GM21381 (cell line): ENCODE data around the gene MINK1.

ENCODE experiments used
- ATAC-seq: cut with Tn5 transposase; IDR thresholded peaks from one replicate; pipeline ENCODE4 v1.9.1; 2021; ENCODE audit warnings: mild to moderate bottlenecking, moderate library complexity; ENCODE audit not compliant: unreplicated experiment

MINK1 gene

DNA sequence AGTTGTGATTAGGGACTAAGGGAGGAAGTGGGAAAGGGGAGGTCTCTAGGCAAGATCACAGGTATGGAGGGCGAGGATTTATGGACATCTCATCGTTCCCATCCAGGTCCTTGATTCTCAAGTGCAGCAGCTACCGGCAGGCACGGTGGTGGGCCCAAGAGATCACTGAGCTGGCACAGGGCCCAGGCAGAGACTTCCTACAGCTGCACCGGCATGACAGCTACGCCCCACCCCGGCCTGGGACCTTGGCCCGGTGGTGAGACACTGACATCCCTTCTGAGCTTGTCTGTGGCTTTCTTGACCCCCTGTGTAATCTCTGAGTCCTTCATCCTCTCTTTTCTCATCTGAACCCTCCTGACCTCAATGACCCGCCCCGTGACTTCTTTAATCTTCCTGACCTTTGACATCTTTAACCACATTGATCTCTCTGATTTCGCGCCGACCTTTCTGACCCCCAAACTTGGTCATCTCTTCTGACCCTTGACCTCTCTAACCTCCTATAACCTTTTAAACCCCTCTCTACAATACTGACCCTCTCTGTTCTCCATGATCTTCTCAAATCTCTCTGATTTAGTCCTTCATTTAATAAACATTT lies 22.3 kb upstream of the MINK1 start:
- ATAC-seq, result no peak

- no peak for ATAC-seq
Measured at GRCh38 chr17:4811471-4811870, 21.7 kb upstream of the MINK1 start.

DNA sequence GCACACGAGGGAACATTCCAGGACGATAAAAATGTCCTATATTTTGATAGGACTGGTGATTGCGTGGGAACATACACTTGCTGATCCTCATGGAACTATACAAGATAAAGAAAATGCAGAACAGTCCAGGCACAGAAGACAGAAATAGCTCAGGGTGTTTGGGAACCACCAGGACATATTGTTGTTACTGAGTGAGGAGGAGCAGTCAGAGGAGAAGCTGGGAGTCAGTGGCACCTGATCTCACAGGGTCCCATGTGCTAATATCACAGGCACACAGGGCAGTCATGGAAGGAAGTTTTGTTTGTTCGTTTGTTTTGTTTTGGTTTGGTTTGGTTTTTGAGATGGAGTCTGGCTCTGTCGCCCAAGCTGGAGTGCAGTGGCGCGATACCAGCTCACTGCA lies 20.4 kb upstream of the MINK1 start:
- ATAC-seq, result no peak

DNA sequence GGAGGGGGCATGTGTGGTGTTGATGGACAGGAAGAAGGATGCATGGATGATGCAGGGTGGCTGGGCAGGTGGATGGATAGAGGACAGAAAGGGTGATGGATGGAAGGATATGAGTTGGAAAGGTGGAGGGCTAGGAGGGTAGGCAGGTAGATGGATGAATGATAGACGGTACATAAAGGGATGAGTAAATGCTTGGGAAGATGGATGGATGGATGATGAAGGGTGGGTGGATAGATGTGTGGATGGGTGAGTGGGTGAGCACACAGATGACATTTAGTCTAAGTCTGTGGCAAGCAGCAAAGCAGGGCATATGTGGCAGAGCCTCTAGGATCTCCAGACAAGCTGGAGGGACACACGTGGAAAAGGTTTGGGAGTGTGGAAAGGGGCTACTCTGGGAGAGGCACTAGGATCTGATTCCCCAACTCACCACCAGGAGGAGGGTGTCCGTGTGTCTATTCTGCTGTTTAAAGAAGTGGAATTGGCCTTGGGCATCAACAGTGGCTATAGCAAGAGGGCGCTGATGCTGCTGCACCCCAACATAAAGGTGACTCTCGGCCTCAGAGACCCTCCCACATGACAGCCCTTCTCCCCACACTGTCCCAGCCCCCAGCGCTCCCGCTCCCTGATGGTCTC lies 18.0 kb upstream of the MINK1 start:
- ATAC-seq, result no peak

DNA sequence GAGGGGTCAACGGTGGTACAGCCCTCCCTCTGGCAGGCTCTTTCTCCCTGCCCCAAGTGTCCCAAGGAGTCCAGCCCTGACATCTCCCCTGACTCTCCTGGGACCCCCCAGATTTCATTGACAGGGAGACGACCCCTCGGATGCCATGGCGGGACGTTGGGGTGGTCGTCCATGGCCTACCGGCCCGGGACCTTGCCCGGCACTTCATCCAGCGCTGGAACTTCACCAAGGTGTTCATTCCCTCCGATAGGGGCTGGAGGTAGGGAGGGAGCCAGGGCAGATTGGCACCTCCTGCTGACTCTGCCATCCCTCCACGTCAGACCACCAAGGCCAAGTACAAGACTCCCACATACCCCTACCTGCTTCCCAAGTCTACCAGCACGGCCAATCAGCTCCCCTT lies 16.3 kb upstream of the MINK1 start:
- no peak for ATAC-seq

GRCh38 chr17:4818276-4818675 lies 14.9 kb upstream of the MINK1 start:
- no peak for ATAC-seq

- ATAC-seq, result no peak
Measured at GRCh38 chr17:4822835-4823234, 10.3 kb upstream of the MINK1 start.

GRCh38 chr17:4823373-4824089 lies 9.6 kb upstream of the MINK1 start:
- no peak for ATAC-seq

GRCh38 chr17:4827399-4827798 lies 5.7 kb upstream of the MINK1 start:
- ATAC-seq, result no peak

DNA sequence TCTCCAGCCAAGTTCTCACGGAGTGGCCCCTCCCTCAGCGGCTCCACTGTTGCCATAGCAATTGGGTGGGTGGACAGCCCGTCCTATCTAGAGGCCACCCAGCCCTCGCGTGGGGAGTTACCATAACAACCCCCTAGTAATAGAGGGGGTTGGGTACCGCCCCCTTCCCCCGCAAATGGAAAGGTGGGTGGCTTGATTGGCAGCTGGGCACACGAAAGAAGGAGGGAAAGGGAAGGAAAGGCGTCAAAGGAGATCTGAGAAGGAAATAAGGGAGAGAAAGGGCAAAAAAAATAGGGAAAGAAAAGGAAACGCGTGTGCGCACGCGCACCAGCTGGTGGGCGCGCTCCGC lies 337 bp upstream of the MINK1 start:
- peak; percentile 13 for ATAC-seq

GRCh38 chr17:4833941-4834680 lies 971 bp downstream of the MINK1 start:
- ATAC-seq, result no peak

- no peak for ATAC-seq
Measured at GRCh38 chr17:4834681-4835020, 1.5 kb downstream of the MINK1 start.

DNA sequence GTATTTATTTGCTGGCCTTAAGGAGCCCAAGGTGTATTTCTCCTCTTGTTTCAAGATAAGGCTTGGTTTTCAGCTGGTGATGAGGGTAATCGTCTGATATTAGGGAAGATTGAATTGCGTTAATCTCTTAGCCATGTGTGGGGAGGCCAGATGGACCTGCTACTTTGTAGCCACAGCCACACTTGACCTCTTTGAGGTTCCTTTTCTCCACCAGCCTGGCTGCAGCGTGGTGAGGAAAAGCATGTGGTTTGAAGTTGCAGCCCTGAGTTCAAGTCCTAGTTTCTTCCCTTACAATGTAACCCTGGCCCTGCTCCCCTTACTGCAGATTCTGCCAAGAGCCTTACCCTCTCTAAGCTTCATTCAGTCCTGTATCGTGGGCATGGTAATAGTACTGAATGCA lies 3.1 kb downstream of the MINK1 start:
- no peak for ATAC-seq

DNA sequence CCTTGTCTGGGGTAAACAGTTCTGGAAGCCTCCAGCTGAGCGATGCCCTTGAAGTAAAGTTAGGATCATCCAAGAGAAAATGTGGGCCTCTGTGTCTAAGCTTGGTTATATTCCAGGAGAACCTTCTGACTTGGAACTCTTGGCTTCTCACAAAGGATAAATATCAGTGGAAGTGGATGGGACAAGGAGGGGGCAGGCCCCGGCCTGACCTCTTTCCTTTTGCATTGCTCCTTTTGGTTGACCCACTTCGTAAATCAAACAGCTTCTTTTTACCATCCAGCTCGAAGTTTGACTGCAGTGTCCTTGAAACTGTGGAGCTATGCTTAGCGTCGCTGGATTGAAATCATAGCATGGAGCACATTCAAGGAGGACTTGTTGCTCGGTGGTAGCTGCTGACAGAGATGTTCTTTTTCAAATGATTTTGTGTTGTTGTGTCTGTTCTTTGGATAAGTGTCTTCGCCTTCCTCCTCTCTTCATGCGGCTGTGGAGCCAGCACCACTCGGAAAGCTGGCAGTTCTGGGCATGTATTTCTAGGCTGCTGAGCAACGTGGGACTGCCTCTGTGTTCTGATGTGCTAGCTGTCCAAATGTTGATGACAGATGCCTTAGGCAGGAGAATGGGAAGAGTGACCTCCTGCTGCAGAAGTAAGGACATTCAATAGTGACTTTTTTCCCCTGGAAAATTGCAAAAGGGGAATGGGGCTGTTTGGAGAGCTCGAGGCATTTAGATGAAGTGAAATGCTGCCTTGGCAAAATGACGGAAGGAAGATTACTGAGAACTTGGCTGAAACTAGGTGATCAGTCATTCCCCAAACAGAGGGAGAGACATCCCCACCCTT lies 4.5 kb downstream of the MINK1 start:
- ATAC-seq, result no peak

DNA sequence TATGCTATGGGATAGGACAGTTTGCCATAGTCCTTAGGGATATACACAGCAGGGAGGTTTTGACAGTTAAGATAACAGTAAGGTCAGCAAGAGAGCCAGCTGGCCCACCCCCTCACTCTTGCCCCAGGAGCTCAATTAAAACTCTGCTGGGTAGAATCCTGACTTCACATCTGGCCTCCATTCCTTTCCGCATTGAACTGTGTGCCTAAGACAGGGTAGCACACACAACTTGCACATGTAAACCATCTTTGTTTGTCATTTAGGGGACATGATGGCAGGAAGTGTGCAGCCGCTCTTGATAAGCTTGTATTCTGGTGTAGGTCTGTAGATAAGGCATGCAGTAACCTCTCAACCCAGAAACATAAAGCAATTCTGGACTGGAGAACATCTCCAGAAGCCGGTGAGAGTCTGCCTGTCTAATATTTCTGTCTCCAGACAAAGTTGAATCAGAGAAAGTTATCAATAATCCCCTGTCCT lies 5.2 kb downstream of the MINK1 start:
- no peak for ATAC-seq

GRCh38 chr17:4839221-4839620 lies 6.1 kb downstream of the MINK1 start:
- ATAC-seq, result no peak

- ATAC-seq, result no peak
Measured at GRCh38 chr17:4839965-4840892, 7.1 kb downstream of the MINK1 start.

DNA sequence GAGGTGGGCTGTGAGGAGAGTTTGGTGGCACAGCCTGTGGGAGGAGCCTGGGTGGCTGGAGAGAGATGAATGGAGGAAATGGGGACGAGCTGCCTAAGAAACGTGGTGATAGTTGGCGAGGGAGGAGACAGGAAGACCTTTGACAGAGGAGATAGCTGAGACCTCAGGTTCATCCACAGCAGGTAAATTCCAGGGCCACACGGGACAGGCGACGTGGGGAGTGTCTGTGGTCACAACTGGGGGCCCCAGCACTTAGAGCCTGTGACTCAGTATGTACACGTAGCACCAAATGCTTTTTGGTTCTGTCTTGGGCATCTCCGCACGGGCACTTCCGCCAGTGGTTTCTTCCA lies 7.7 kb downstream of the MINK1 start:
- ATAC-seq, result no peak

- ATAC-seq, result no peak
Measured at GRCh38 chr17:4842376-4842775, 9.2 kb downstream of the MINK1 start.
